NCI-H1092 (cell line): ENCODE data around the gene ELL.
A peak's percentile ranks its signal among the peaks of the same experiment; 100 is the strongest.

Experiments
- DNase-seq: peaks from one replicate; lab custom pipeline; 2025; lab: John Stamatoyannopoulos, UW

Gene ELL

DNA sequence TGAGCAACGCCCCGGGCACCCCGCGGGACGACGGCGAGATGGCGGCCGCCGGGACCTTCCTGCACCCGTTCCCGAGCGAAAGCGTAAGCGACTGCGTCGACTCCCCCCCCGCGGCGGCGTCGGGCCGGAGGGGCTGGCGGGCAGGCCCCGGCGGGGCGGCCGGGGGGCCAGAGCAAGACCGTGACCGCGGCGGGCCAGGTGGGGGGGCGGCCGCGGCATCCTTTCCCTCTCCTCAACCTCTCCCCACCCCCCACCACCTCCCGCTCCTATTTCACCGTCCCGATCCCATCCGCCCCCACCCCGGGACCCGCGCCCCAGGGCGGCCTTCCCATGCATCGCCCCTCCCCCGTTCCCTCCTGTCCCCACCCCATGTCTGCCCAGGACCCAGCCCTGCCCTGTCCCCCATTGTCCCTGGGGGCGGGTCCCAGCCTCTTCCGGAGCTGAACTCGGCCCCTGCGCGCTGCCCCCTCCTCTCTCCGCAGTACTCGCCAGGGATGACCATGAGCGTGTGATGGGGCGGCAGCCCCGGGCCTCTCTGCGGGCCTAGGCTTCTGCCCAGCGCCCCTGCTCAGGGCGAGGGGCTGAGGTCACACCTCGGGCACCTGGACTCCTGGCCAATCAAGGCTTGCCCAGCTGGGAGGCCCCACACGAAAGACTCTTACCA is 88.0 kb downstream of the ELL start:
- DNase-seq = no peak

DNA sequence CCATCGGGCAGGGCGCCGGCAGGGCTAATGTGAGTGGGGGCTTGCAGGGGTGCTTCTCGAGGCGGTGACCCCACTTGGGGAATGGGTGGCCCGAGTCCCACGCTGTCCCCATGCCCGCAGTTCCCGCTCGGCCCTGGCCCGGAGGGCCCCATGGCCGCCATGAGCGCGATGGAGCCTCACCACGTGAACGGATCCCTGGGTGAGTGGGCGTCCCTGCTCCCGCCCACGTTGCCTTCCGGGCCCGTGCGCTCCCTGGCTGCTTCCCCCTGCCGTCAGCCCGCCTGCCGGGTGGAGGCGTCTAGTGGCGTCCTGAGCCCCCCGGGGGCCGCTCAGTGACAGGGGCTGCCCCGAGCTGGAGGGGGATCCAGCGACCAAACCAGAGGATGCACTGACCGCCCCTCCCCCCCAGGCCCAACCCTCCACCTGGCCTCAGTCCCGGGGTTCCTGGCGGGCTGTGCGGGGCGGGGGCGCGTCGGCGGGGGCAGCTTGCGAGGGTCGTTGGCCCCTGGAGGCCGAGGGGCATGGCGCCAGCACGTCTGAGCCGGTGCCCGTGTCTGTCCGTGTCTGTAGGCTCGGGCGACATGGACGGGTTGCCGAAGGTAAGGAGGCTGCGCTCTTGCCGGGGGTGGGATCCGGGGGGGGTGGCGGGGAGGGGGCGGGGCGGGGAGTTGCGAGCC is 88.7 kb downstream of the ELL start:
- peak; percentile 34 for DNase-seq

DNA sequence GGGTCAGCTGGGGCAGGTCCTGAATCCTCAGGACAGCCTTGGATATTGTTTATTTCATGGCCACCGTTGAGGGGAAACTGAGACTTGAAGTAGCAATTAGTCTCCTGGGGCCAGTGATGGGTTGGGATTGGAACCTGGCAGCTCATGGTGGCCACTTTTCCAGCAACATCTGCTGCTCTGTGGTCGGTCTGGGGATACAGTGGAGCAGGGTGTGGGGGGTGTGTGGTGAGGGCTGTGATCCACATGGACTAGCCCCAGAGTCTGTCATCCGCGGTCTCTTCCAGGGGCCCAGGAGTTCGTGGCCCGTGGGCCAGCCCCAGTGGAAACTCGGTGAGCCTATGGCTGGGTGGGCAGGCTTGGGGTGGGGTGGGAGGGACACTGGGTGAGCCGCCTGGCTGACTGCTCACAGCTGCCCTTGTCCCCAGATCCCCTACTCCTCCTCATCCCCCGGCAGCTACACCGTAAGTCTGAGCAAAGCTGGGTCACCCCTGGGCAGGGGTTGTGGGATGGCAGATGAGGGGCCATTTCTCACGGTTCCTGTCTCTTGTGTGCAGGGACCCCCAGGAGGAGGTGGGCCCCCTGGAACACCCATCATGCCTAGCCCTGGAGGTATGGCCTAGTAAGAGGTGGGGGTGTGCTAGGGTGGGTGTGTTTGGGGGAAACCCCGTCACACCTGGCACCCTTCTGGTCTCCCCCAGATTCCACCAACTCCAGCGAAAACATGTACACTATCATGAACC is 89.4 kb downstream of the ELL start:
- no peak for DNase-seq

DNA sequence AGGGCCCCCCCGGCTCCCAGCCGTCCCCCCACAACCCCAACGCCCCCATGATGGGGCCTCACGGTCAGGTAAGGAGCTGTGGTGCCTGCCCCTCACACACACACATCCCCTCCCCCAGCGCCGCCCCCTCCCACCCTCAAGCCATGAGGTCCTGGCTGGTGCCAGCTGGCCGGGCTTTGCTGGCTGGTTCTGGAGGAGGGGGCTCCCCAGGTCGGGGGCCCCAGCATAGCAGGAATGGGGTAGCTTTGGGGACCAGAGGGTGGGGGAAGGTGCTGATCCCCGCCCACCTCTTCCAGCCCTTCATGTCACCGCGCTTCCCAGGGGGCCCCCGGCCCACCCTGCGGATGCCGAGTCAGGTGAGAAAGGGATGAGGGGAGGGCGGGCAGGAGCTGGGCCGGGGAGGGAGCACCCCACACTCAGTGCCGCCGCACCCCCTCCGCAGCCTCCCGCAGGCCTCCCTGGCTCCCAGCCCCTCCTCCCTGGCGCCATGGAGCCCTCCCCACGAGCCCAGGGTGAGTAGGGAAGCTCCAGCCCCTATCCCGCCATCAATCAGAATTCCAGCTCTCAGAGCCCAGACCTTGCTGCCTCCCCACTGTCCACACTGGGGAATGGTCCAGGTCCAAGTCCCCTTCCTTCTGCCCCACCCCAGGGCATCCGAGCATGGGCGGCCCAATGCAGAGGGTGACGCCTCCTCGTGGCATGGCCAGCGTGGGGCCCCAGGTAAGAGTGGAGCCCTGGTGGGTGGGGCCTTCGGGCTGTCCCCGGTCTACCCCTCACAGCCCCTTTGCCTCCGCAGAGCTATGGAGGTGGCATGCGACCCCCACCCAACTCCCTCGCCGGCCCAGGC is 90.3 kb downstream of the ELL start:
- DNase-seq = no peak

DNA sequence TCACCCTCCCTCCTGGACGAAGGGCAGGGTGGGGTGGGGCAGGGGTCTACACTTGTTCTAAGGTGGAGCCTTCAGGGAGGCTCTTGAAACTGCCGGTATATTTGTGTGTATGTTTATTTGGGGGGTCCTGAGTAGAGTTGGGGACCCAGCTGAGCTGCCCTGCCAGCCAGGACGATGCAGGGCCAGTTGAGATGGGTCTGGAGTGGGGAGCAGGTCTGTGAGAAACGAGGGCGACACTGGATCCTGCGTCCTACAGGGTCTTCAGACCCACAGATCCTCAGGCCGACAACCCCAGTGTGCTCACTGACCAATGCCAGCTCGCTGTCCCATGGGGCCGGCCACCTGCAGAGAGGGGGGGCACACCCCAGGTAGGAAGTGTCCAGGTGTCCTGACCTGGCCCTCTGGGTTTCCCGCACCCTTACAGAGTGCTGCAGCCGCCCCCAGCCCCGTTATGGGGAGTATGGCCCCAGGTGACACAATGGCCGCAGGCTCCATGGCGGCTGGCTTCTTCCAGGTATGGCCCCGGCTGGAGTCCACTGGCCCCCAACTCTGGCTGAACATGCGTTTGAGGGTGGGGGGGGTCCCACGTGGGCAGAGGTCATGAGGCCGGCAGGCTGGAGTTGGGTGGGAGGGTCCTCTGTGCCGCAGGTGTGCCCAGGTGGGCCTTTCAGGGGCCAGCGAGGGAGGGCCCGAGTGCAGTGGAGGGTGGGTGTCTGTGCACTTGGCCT is 91.3 kb downstream of the ELL start:
- DNase-seq = no peak

DNA sequence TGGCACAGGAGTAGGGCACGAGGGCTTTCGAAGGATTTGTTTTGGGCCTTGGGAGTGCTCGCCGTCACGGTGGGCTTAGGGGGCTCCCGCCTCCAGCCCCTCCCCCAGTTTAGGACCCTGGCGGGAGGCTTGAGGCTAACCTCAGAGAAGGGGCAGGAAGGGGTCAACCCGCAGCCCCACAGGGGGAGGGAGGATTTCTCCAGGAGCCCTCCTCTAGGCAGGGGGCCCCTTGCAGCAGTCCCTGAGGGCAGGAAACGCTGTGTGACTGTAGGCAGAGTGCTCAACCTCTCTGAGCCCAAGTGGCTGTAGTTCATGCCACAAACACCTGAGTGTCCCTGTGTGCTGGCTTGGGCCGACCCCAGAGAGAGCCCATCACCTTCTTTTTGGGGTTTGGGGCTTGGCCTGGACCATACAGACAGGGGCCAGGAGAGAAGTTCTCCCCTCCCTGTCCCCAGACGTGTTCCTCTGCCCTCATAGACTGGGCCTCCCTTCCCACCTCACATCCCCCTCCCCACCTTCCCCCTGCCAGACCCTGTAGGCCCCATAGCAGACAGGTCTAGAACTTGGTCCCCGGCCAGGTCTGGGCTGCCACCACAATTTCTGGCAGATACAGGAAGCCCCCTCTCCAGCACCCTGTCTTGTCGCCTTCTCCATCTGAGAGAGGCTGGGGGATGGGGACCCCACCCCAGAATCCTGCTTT is 92.0 kb downstream of the ELL start:
- no peak for DNase-seq

DNA sequence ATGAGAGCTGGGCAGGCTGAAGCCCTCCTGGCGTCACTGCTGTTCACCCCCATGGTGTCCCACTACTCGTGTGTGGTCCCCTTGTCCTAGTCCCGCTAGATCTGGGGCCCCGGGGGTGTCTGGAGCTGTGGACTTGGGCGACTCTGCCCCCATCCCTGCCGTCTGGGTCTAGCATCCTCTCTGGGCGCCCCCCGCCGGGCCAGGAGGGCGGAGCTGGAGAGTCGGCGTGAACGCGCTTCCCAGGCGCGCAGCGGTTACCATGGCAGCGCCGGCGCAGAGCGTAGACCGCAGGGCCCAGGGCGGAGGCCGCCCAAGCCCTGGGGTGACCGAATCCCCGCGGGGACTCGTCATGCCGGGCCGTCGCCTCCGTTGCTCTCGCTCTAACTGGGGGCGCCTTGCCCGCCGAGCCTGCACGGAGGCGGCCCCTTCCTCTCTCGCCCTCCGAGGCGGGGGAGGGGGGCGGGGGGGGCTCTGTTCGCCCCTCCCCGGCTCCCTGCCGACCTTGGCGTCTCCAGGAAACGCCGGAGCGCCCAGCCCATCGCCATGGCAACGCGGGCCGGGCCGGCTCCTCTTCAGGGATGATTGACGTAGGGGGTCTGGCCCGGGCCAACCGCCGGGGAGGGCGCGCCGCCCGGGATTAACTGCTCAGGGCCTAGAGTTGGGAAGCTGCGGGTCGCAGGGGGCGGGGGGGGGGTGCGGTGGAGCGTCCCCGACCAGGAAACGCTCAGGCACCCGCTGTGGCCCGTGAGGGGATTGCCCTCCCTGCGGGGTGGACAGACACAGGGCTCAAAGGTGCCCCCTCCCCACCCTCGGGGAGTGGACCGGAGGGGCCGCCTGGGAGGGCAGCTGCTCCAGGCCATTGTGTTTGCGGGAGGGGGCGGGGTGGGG is 92.8 kb downstream of the ELL start:
- DNase-seq = peak; percentile 81

DNA sequence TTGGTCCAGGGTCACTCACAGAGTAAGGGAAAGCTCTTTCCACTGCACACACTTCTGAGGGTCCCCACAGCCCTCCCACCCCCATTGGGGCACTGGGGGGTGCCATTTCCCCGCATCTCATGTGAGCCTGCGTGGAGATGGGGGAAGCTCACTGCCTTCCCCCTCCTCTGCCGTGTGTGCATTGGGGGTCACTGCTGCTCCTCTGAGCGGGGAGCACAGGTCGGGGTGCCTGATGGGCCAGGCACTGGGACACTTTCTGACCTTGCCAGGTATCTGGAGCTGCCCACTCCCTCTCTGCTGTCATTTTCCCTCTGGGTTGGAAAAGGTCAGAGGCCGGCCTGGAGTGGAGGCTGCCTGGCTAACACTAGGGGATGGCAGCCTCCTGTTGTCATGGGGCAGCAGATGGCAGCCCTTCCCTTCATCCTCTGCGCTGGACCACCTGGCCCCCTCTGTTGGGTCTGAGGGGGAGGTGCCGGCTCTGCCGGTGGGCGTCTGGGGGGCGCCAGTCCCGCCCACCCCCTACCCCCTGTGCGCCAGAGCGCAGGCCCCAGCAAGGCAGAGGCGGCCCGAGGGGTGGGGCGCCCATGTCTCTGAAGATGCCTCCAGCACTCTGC is 93.6 kb downstream of the ELL start:
- no peak for DNase-seq

DNA sequence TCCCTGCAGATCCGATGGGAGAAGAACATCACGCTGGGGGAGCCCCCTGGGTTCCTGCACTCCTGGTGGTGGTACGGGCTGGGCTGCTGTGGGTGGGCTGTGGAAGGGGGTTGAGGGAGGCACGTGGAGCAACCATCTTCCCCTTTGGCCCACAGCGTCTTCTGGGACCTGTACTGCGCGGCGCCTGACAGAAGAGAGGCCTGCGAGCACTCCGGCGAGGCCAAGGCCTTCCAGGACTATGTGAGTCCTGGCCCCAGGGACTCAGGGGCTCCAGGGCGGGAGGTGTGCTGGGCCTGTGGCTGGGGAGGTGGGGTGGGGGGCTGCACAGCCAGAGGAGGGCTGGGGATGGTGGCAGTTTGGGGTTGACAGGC is 94.1 kb downstream of the ELL start:
- no peak for DNase-seq

DNA sequence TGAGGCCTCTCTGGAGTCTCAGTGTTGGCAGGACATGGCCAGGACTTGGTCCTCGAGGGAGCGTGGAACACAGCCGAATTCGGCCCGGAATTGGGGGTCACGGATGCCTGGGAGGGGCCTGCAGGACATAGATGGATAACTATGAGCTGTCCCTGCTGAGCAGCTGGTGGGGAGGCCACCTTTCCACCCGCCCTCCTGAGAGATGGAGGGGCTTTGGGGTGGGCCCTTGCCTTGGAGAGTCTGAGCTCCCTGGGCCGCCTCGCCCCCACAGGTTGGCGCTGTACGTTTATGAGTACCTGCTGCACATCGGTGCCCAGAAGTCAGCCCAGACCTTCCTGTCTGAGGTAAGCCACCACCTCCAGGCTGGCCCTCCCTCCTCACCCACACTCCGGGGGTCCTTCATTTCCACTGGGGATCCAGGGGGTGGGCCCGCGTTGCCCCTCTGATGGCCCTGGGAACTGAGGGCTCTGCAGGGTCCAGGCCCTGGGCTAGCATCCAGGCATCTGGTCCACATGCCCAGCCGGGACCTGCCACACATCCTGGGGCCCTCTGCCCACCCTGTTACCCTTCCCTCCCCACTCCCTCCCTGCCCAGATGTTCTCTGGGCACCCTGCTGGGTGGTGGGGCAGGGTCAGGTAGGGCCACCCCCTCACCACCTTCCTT is 94.7 kb downstream of the ELL start:
- no peak for DNase-seq

DNA sequence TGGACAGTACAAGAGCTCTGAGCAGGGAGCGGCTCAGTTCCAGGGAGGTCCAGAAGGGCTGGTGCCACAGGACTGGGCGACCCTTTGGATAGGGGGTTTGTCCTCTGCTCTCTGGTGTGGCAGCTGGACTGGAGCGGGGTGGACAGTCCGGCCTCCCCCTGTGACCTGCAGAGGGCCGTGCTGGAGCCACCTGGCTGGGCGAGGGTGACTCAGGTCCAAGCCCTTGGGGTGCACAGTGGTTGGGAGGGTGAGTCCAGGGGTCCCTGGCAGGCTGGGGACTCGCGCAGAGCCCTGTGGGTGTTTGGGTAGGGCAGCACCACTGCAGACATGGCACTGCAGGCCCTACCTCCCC is 95.5 kb downstream of the ELL start:
- DNase-seq = no peak

DNA sequence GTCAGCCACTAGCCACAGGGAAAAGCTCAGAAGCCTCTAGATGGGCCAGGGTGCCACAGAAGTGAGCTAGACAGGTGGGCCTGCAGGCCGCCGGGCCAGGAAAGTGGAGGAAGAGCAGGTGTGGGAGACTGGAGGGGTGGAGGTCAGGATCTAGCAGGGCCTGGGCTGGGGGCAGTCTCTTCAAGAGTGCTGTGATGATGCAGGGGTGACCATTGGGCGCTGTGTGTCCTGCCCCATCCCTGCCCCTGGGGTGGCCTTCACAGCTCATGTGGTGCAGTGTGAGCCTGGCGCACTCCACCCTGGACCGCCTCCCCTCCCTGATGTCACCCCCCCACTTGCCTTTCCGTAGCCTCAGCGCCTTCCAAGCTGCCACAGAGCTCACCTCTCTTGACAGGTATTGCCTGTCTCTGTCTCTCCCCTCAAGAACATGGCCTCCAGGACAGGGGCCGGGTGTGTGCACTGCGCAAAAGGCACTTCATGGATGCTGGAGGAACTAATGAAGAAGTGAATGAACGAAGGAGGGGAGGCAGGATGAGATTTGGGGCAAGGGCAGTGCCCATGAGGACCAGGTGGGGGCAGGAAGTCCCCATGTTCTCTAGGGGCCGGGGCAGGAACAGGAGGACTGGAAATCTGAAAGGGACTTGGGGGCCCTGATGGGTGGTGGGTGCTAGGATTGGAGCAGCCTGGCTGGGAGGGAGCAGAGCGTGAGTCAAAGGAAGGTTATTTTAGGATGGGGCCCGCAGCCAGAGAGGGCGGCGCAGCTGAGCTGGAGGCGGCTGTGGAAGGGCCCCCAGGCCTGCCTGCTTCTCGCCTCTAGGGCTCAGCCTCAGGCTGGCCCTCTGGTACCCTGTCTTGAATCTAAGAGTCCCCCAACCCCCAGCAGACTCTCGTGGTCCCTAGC is 96.1 kb downstream of the ELL start:
- DNase-seq = no peak

DNA sequence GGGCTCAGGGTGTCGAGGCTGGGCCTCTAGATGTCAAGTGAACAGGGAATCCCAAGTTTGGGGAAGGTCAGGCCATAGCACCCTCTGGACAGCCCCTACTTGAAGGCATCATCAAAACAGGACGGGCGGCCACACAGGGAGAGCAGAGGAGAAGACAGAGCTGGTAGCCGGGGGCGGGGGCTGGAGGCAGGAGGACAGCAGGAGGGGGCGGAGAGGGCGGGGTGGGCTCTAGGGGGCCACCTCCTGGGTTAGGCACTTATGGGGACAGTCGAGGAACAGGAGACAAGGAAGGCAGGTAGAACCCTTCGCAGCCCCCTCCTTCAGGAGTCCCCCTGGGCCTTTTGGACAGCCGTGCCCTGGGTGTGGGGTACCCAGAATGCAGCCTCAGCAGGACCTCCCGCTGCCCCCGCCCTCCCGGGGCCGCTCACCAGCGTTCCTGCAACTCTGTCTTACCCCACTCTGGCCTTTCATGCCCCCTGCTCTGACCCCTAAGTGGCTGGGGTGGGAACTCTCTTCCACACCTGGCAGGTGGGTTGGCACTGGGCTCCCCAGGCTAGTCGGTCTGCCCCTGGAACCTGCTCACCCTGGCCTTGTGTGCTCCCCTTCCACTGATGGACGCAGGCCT is 96.9 kb downstream of the ELL start:
- no peak for DNase-seq

DNA sequence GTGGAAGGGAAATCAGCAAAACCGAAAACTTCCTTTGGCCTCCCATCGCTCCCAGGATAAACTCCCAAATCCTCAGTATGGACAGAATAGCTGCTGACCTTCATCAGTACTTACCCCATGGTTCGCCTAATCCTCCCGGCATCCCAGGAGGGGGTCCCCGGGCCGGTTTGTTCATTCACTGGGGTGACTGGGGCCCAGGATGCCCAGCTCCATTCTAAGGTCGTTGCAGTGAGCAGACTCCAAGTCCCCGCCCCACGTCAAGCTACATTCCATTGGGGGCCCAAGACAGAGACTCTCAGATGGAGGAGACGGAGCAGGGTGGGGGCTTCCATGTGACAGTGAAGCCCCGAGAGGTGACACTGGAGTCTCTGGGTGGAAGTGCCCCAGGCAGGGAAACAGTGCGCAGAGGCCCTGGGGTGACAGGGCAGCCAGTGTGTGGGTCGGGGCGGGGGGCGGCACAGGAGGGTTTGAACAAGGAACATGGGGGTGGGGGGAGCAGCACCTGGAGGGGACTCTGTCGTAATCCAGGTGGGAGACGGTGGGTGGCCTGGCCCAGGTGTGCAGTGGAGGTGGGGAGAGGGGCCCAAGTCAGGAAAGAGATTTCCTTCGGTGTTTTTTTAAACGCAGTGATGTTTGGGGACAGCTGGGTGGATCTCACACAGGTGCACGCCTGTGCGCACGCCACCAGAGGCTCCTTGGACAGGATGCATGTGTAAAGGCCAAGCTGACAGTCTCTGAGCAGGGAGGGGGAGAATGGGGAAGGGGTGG is 97.6 kb downstream of the ELL start:
- no peak for DNase-seq

DNA sequence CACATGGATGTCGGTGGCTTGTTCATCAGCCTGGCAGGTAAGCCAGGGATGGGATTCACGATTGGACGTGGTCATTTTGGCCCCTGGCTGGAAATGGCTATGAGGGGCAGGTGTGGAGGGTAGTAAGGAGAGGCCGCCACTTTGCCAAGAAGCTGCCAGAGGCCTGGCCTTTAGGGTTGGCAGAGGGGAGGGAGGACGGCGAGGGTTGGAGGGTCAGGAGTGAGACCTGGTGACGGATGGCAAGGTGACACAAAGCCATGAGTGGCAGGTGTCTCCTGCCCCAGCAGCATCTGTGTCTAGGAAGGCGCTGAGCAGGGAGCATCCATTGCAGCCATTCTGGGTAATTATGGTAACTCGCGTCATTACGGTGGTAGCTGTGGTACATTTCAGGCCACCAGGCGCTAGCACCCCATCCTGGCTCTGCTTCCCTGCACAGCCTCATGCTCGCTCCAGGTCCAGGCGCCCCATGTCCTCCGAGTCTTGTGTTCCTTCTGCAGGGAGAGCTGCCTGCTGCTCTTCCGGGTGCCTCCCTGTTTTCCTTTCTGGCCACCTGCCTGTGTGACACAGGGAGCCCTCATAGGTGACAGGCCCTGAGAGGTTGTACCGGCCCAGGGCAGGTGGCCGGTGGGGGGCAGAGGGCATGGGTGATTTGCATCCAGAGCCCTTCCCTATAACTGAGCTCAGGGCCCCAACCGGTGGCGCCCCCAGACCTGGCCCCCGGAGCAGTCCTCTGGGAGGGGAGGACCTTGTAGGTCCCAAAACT is 98.4 kb downstream of the ELL start:
- no peak for DNase-seq

DNA sequence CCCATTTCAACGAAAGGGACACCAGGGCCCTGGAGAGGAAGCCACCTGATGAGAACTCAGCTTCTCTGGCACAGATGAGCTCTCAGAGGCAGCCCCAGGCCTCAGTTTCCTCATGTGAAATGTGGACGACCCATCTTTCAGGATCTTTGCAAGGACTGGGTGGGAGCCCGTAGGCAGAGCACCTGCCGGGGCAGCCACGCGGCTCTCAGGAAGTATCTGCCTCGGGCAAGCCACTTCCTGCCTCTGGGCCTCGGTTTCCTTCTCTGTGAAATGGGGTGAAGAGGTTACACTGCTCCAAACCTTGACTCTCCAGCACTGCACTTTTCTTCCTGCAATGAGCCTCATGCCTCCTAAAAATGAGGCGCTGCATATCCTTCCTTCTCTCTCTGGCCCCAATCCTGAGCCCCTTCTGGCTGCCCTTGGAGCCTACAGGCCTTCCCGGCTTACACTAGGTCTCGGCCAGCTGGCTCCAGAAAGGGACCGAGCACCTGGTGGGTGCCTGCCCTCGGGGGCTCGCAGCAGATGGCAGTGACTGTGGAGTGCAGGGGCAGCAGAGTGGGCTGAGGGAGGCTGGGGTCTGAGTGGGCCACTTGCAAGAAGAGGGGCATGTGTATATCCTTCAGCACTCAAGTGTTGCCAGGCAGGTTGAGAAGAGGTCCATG is 99.2 kb downstream of the ELL start:
- DNase-seq = no peak
